SK-N-SH (cell line): ENCODE results near the gene SLC8A2.

ENCODE experiments used
- CHD2 ChIP-seq: fragments of 150-350 bp; IDR thresholded peaks from 2 replicates; pipeline ENCODE4 v1.6.1; 2018; ENCODE audit warnings: low read length; ENCODE audit not compliant: partially characterized antibody
- FOXJ3 ChIP-seq: sonication (generic); formaldehyde crosslinking; IDR thresholded peaks from 2 replicates; pipeline ENCODE4 v1.5.1; 2020; ENCODE audit warnings: mild to moderate bottlenecking, missing genetic modification reagents
- JUND ChIP-seq: IDR thresholded peaks from 2 replicates; pipeline ENCODE4 v1.4.0; 2012
- POLR2AphosphoS5 ChIP-seq: IDR thresholded peaks from 2 replicates; pipeline ENCODE4 v1.6.1; 2012; ENCODE audit warnings: low read depth, low read length
- TAF1 ChIP-seq: IDR thresholded peaks from 2 replicates; pipeline ENCODE4 v1.6.1; 2012; ENCODE audit warnings: low read depth, mild to moderate bottlenecking, low read length, moderate library complexity, borderline replicate concordance
- TCF12 ChIP-seq: IDR thresholded peaks from 2 replicates; pipeline ENCODE4 v1.4.0; 2012
- TEAD4 ChIP-seq: IDR thresholded peaks from 2 replicates; pipeline ENCODE4 v1.4.0; 2012; ENCODE audit warnings: mild to moderate bottlenecking, borderline replicate concordance; ENCODE audit not compliant: insufficient read depth
- TF ChIP-seq, protein P1 (sequence below): fragments of 200-600 bp; sonication (generic); IDR thresholded peaks from 2 replicates; pipeline ENCODE4 v1.6.1; 2017; ENCODE audit warnings: antibody characterized with exemption, mild to moderate bottlenecking, moderate library complexity
- TF ChIP-seq, protein P2 (sequence below): fragments of 150-350 bp; IDR thresholded peaks from 2 replicates; pipeline ENCODE4 v1.6.1; 2017; ENCODE audit warnings: antibody characterized with exemption, low read length, low read depth, borderline replicate concordance
- TF ChIP-seq, protein P3 (sequence below): IDR thresholded peaks from 2 replicates; pipeline ENCODE4 v1.6.1; 2012; ENCODE audit warnings: mild to moderate bottlenecking, low read depth, low read length, moderate library complexity
- TF ChIP-seq, protein P4 (sequence below): IDR thresholded peaks from 2 replicates; pipeline ENCODE4 v1.4.0; 2012; ENCODE audit warnings: low read depth

DNA sequence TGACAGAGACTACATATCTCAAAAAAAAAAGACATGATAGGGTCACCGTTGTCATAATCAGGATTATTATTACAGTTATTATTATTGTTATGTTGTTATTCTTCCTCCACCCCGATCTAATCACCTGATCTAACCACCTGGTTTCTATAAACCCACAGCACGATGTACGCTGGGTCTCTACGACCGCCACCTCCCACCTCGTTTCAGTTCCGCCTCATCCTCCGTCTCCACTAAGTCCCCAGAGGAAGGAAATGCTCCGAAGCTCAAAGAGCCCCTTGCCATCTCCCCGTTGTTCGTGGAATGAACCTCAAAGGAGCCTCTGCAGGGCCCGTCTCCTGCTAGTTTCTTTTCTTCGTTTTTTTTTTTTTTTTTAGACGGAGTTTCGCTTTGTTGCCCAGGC lies 36.5 kb downstream of the SLC8A2 start:
- TF ChIP-seq, protein P1, sequence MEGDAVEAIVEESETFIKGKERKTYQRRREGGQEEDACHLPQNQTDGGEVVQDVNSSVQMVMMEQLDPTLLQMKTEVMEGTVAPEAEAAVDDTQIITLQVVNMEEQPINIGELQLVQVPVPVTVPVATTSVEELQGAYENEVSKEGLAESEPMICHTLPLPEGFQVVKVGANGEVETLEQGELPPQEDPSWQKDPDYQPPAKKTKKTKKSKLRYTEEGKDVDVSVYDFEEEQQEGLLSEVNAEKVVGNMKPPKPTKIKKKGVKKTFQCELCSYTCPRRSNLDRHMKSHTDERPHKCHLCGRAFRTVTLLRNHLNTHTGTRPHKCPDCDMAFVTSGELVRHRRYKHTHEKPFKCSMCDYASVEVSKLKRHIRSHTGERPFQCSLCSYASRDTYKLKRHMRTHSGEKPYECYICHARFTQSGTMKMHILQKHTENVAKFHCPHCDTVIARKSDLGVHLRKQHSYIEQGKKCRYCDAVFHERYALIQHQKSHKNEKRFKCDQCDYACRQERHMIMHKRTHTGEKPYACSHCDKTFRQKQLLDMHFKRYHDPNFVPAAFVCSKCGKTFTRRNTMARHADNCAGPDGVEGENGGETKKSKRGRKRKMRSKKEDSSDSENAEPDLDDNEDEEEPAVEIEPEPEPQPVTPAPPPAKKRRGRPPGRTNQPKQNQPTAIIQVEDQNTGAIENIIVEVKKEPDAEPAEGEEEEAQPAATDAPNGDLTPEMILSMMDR: no peak
- TF ChIP-seq POLR2AphosphoS5: no peak
- no peak for TF ChIP-seq JUND
- TF ChIP-seq, protein P2, sequence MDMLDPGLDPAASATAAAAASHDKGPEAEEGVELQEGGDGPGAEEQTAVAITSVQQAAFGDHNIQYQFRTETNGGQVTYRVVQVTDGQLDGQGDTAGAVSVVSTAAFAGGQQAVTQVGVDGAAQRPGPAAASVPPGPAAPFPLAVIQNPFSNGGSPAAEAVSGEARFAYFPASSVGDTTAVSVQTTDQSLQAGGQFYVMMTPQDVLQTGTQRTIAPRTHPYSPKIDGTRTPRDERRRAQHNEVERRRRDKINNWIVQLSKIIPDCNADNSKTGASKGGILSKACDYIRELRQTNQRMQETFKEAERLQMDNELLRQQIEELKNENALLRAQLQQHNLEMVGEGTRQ: no peak
- TF ChIP-seq TEAD4: no peak
- TF ChIP-seq, protein P3, sequence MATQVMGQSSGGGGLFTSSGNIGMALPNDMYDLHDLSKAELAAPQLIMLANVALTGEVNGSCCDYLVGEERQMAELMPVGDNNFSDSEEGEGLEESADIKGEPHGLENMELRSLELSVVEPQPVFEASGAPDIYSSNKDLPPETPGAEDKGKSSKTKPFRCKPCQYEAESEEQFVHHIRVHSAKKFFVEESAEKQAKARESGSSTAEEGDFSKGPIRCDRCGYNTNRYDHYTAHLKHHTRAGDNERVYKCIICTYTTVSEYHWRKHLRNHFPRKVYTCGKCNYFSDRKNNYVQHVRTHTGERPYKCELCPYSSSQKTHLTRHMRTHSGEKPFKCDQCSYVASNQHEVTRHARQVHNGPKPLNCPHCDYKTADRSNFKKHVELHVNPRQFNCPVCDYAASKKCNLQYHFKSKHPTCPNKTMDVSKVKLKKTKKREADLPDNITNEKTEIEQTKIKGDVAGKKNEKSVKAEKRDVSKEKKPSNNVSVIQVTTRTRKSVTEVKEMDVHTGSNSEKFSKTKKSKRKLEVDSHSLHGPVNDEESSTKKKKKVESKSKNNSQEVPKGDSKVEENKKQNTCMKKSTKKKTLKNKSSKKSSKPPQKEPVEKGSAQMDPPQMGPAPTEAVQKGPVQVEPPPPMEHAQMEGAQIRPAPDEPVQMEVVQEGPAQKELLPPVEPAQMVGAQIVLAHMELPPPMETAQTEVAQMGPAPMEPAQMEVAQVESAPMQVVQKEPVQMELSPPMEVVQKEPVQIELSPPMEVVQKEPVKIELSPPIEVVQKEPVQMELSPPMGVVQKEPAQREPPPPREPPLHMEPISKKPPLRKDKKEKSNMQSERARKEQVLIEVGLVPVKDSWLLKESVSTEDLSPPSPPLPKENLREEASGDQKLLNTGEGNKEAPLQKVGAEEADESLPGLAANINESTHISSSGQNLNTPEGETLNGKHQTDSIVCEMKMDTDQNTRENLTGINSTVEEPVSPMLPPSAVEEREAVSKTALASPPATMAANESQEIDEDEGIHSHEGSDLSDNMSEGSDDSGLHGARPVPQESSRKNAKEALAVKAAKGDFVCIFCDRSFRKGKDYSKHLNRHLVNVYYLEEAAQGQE: no peak
- TF ChIP-seq, protein P4, sequence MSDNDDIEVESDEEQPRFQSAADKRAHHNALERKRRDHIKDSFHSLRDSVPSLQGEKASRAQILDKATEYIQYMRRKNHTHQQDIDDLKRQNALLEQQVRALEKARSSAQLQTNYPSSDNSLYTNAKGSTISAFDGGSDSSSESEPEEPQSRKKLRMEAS: no peak
- no peak for TF ChIP-seq CHD2
- no peak for TF ChIP-seq FOXJ3 (CRISPR knock-in tag)
- TF ChIP-seq TCF12: no peak
- TF ChIP-seq TAF1: no peak
